Neural cell (in vitro differentiated cells): ENCODE data around the gene MAFB. TPM values are rescaled to one million over a fixed set of nuclear protein-coding genes. Genes with fewer than 3 reads are reported as not detected.

Experiments used
- H2AFZ ChIP-seq: fragments of 200-600, 300-800 bp; sonication (generic), shearing (Covaris generic); 2 replicates; pipeline ENCODE4 v1.6.0; 2014; ENCODE audit warnings: low read depth, mild to moderate bottlenecking, antibody characterized with exemption, low read length, moderate library complexity
- H3F3A ChIP-seq: fragments of 200-600 bp; shearing (Covaris generic); 2 replicates; pipeline ENCODE4 v1.6.1; 2016; ENCODE audit warnings: mild to moderate bottlenecking, moderate library complexity, mixed read lengths, antibody characterized with exemption, low read length; ENCODE audit not compliant: insufficient read depth, poor library complexity, severe bottlenecking
- H3K27ac ChIP-seq: fragments of 200-600, 300-800 bp; sonication (generic), shearing (Covaris generic); 2 replicates; pipeline ENCODE4 v1.5.1; 2014; ENCODE audit warnings: mild to moderate bottlenecking, low read length, moderate library complexity
- H3K27me3 ChIP-seq: fragments of 300-800, 200-600 bp; sonication (generic), shearing (Covaris generic); 2 replicates; pipeline ENCODE4 v1.6.0; 2014; ENCODE audit warnings: mild to moderate bottlenecking, low read depth, low read length, moderate library complexity; ENCODE audit not compliant: insufficient read depth
- H3K36me3 ChIP-seq: fragments of 300-800, 200-600 bp; sonication (generic), shearing (Covaris generic); 2 replicates; pipeline ENCODE4 v1.5.1; 2014; ENCODE audit warnings: mild to moderate bottlenecking, antibody characterized with exemption, low read length, moderate library complexity; ENCODE audit not compliant: insufficient read depth
- H3K4me2 ChIP-seq: fragments of 300-800, 200-600 bp; sonication (generic), shearing (Covaris generic); 2 replicates; pipeline ENCODE4 v1.6.0; 2014; ENCODE audit warnings: mild to moderate bottlenecking, low read length
- H3K4me3 ChIP-seq: fragments of 300-800, 200-600 bp; sonication (generic), shearing (Covaris generic); 2 replicates; pipeline ENCODE4 v1.5.1; 2014; ENCODE audit warnings: mild to moderate bottlenecking, low read length, moderate library complexity
- H3K79me2 ChIP-seq: fragments of 200-600 bp; shearing (Covaris generic); replicated peaks from 2 replicates; pipeline ENCODE4 v1.6.0; 2014; ENCODE audit warnings: mild to moderate bottlenecking, low read length, moderate library complexity; ENCODE audit not compliant: insufficient read depth
- H3K9ac ChIP-seq: fragments of 300-800, 200-600 bp; sonication (generic), shearing (Covaris generic); 2 replicates; pipeline ENCODE4 v1.6.1; 2016; ENCODE audit warnings: mild to moderate bottlenecking, low read length, mixed read lengths
- H3K9me2 ChIP-seq: fragments of 200-600 bp; shearing (Covaris generic); 2 replicates; pipeline ENCODE4 v1.6.1; 2016; ENCODE audit warnings: mild to moderate bottlenecking, low read length, mixed read lengths; ENCODE audit not compliant: insufficient read depth
- H3K9me3 ChIP-seq: fragments of 200-600, 300-800 bp; sonication (generic), shearing (Covaris generic); 2 replicates; pipeline ENCODE4 v1.6.1; 2016; ENCODE audit warnings: mild to moderate bottlenecking, mixed run types, low read length, moderate library complexity, mixed read lengths
- H4K20me1 ChIP-seq: fragments of 200-600 bp; shearing (Covaris generic); 2 replicates; pipeline ENCODE4 v1.6.1; 2016; ENCODE audit warnings: mild to moderate bottlenecking, mixed run types; ENCODE audit not compliant: insufficient read depth
- EP300 ChIP-seq: fragments of 450-650 bp; conservative IDR thresholded peaks from 2 replicates; pipeline ENCODE4 v1.6.1; 2014; ENCODE audit warnings: antibody characterized with exemption, mild to moderate bottlenecking, moderate library complexity; ENCODE audit not compliant: poor library complexity, severe bottlenecking
- EZH2 ChIP-seq: fragments of 200-600, 300-800 bp; shearing (Covaris generic), sonication (generic); IDR thresholded peaks from 2 replicates; pipeline ENCODE4 v1.6.1; 2014; ENCODE audit warnings: antibody characterized with exemption, low read length, borderline replicate concordance, mild to moderate bottlenecking; ENCODE audit not compliant: insufficient read depth, poor library complexity, severe bottlenecking
- MXI1 ChIP-seq: fragments of 450-650 bp; conservative IDR thresholded peaks from 2 replicates; pipeline ENCODE4 v1.6.1; 2014; ENCODE audit warnings: antibody characterized with exemption, mild to moderate bottlenecking; ENCODE audit not compliant: poor library complexity, severe bottlenecking
- POLR2AphosphoS5 ChIP-seq: IDR thresholded peaks from 2 replicates; pipeline ENCODE4 v1.6.1; 2012
- RAD21 ChIP-seq: fragments of 450-650 bp; conservative IDR thresholded peaks from 2 replicates; pipeline ENCODE4 v1.6.1; 2014; ENCODE audit warnings: antibody characterized with exemption, mild to moderate bottlenecking, moderate library complexity
- SMC3 ChIP-seq: fragments of 450-650 bp; conservative IDR thresholded peaks from 2 replicates; pipeline ENCODE4 v1.6.1; 2014; ENCODE audit warnings: antibody characterized with exemption, mild to moderate bottlenecking, moderate library complexity; ENCODE audit not compliant: poor library complexity
- TAF1 ChIP-seq: IDR thresholded peaks from 2 replicates; pipeline ENCODE4 v1.6.1; 2012; ENCODE audit warnings: low read depth
- polyA plus RNA-seq: library from polyadenylated mRNA; depleted of rRNA; stranded (reverse); fragments of >200 nt; gene quantifications from 2 replicates; pipeline ENCODE4 v1.2.3, GENCODE V29; 2014
- TF ChIP-seq, protein P1 (sequence below): fragments of 450-650 bp; IDR thresholded peaks from 2 replicates; pipeline ENCODE4 v1.5.1; 2014; ENCODE audit warnings: antibody characterized with exemption, mild to moderate bottlenecking, moderate library complexity; ENCODE audit not compliant: poor library complexity, severe bottlenecking
- TF ChIP-seq, protein P2 (sequence below): IDR thresholded peaks from 2 replicates; pipeline ENCODE4 v1.6.1; 2012; ENCODE audit warnings: borderline replicate concordance

The MAFB gene
- polyA plus RNA-seq, 1 donor from 2014 or later, result 5.6 TPM

- H3K79me2 ChIP-seq, result no peaks in the 10 kb centered on the region
- no peak overlapping the region for H3K27ac ChIP-seq
- H2AFZ ChIP-seq, result no peak overlapping the region
- no peaks in the 10 kb centered on the region for H3F3A ChIP-seq
- TF ChIP-seq EP300, result no peak
- TF ChIP-seq, protein P1, sequence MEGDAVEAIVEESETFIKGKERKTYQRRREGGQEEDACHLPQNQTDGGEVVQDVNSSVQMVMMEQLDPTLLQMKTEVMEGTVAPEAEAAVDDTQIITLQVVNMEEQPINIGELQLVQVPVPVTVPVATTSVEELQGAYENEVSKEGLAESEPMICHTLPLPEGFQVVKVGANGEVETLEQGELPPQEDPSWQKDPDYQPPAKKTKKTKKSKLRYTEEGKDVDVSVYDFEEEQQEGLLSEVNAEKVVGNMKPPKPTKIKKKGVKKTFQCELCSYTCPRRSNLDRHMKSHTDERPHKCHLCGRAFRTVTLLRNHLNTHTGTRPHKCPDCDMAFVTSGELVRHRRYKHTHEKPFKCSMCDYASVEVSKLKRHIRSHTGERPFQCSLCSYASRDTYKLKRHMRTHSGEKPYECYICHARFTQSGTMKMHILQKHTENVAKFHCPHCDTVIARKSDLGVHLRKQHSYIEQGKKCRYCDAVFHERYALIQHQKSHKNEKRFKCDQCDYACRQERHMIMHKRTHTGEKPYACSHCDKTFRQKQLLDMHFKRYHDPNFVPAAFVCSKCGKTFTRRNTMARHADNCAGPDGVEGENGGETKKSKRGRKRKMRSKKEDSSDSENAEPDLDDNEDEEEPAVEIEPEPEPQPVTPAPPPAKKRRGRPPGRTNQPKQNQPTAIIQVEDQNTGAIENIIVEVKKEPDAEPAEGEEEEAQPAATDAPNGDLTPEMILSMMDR, result no peak
- no peak for TF ChIP-seq MXI1
- TF ChIP-seq SMC3, result no peak
- no peak for TF ChIP-seq RAD21
- TF ChIP-seq TAF1, result no peak
- no peaks in the 10 kb centered on the region for H3K9me3 ChIP-seq
- H3K27me3 ChIP-seq, result no peaks in the 10 kb centered on the region
- H3K4me3 ChIP-seq, result no peak overlapping the region
- H4K20me1 ChIP-seq, result no peaks in the 10 kb centered on the region
- no peaks in the 10 kb centered on the region for H3K9me2 ChIP-seq
- no peaks in the 10 kb centered on the region for H3K36me3 ChIP-seq
- H3K9ac ChIP-seq, result no peak overlapping the region
- no peak overlapping the region for H3K4me2 ChIP-seq
Measured at GRCh38 chr20:40669692-40670091, 19.3 kb downstream of the MAFB start.

GRCh38 chr20:40668449-40669228, 20.4 kb downstream of the MAFB start:
- no peak overlapping the region for H2AFZ ChIP-seq
- no peaks in the 10 kb centered on the region for H3K9me3 ChIP-seq
- no peaks in the 10 kb centered on the region for H3F3A ChIP-seq
- H3K79me2 ChIP-seq, result no peaks in the 10 kb centered on the region
- H3K4me3 ChIP-seq, result no peak overlapping the region
- H3K27ac ChIP-seq, result no peak overlapping the region
- no peaks in the 10 kb centered on the region for H3K9me2 ChIP-seq
- H3K9ac ChIP-seq, result no peak overlapping the region
- no peaks in the 10 kb centered on the region for H3K36me3 ChIP-seq
- H4K20me1 ChIP-seq, result no peaks in the 10 kb centered on the region
- no peaks in the 10 kb centered on the region for H3K27me3 ChIP-seq
- TF ChIP-seq POLR2AphosphoS5 (no peak), MXI1 (no peak), RAD21 (no peak), EP300 (no peak), TAF1 (no peak), SMC3 (no peak), EZH2 (no peak)
- TF ChIP-seq, protein P2, sequence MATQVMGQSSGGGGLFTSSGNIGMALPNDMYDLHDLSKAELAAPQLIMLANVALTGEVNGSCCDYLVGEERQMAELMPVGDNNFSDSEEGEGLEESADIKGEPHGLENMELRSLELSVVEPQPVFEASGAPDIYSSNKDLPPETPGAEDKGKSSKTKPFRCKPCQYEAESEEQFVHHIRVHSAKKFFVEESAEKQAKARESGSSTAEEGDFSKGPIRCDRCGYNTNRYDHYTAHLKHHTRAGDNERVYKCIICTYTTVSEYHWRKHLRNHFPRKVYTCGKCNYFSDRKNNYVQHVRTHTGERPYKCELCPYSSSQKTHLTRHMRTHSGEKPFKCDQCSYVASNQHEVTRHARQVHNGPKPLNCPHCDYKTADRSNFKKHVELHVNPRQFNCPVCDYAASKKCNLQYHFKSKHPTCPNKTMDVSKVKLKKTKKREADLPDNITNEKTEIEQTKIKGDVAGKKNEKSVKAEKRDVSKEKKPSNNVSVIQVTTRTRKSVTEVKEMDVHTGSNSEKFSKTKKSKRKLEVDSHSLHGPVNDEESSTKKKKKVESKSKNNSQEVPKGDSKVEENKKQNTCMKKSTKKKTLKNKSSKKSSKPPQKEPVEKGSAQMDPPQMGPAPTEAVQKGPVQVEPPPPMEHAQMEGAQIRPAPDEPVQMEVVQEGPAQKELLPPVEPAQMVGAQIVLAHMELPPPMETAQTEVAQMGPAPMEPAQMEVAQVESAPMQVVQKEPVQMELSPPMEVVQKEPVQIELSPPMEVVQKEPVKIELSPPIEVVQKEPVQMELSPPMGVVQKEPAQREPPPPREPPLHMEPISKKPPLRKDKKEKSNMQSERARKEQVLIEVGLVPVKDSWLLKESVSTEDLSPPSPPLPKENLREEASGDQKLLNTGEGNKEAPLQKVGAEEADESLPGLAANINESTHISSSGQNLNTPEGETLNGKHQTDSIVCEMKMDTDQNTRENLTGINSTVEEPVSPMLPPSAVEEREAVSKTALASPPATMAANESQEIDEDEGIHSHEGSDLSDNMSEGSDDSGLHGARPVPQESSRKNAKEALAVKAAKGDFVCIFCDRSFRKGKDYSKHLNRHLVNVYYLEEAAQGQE, result no peak
- TF ChIP-seq, protein P1, result no peak
- H3K4me2 ChIP-seq, result no peak overlapping the region
